Upper lobe of left lung (tissue), 6 donors: ENCODE results near the gene TAC3. TPM values are rescaled to one million over a fixed set of nuclear protein-coding genes. Genes with fewer than 3 reads are reported as not detected.
"Not testable (repeated sequence)": the region's sequence is repeated elsewhere in the genome, so short reads cannot be mapped to it uniquely, and the experiment has no call there.

Source experiments
- ATAC-seq, 2 donors: fragments of 200-7000 bp; cut with Tn5 transposase; one replicate each; pipeline ENCODE4 v1.9.1; 2022; ENCODE audit warnings: mild to moderate bottlenecking in 2 of 2, moderate library complexity in 2 of 2; ENCODE audit not compliant: low FRiP score in 2 of 2
- DNase-seq, 2 donors: peaks; one replicate each; pipeline ENCODE4 v3.0.0-alpha.2; 2019 to 2020
- H3K27ac ChIP-seq, 4 donors: fragments of 200-600 bp; sonication (generic); one replicate each; pipeline ENCODE4 v1.5.1; 2016 to 2019
- H3K27me3 ChIP-seq, 4 donors: fragments of 200-600 bp; sonication (generic); one replicate each; pipeline ENCODE4 v1.5.1; 2017 to 2019
- H3K36me3 ChIP-seq, 4 donors: fragments of 200-600 bp; sonication (generic); one replicate each; pipeline ENCODE4 v1.5.1; 2016 to 2019
- H3K4me1 ChIP-seq, 4 donors: fragments of 200-600 bp; sonication (generic); one replicate each; pipeline ENCODE4 v1.5.1; 2018 to 2019
- H3K4me3 ChIP-seq, 4 donors: fragments of 200-600 bp; sonication (generic); one replicate each; pipeline ENCODE4 v1.5.1; 2017 to 2019; ENCODE audit warnings: mild to moderate bottlenecking in 2 of 4, moderate library complexity in 1 of 4
- H3K9me3 ChIP-seq, 4 donors: fragments of 200-600 bp; sonication (generic); one replicate each; pipeline ENCODE4 v1.5.1; 2018 to 2019
- CTCF ChIP-seq, 6 experiments: fragments of 450-650 bp in 4 of 6; fragments of 200-600 bp in 2 of 6; sonication (generic) in 2 of 6; IDR thresholded peaks; one replicate each; pipeline ENCODE4 v1.5.1; 2016 to 2019; ENCODE audit warnings: antibody characterized with exemption in 6 of 6
- EP300 ChIP-seq, 4 donors: sonication (generic); formaldehyde crosslinking; IDR thresholded peaks; one replicate each; pipeline ENCODE4 v1.5.1; 2017; ENCODE audit warnings: antibody characterized with exemption in 4 of 4, control low read depth in 2 of 4
- POLR2A ChIP-seq, 4 donors: fragments of 450-650 bp; IDR thresholded peaks; one replicate each; pipeline ENCODE4 v1.5.1; 2016 to 2017; ENCODE audit warnings: antibody characterized with exemption in 4 of 4, mild to moderate bottlenecking in 2 of 4
- POLR2AphosphoS5 ChIP-seq, 2 donors: sonication (generic); formaldehyde crosslinking; IDR thresholded peaks; one replicate each; pipeline ENCODE4 v1.5.1; 2017; ENCODE audit warnings: antibody characterized with exemption in 2 of 2
- WGBS, 2 donors: methylation state at CpG; one replicate each; pipeline ENCODE4 v1.1.5; 2017 to 2018; 5-methylcytosine and 5-hydroxymethylcytosine counted together
- total RNA-seq, 6 donors: library from RNA; depleted of rRNA in 4 of 6; stranded (reverse); fragments of >200 nt in 4 of 6; gene quantifications; one replicate each; pipeline versions ENCODE4 v1.1.0 to v1.2.1, GENCODE V29; 2016 to 2021
- donor health status: DM: no; HTN: no; CAD: no; lungs with moderate emphysema.
- donor health status: DM: no; HTN: yes; CAD: no; lungs with severe emphysema.

The TAC3 gene
- total RNA-seq, 6 donors from 2014 or later, result not detected

GRCh38 chr12:57019983-57020719 is 3.8 kb upstream of the TAC3 start:
- H3K27ac ChIP-seq, result no peak overlapping the region
- 90 to 95% methylated on average over 9 of the region's 9 CpGs for WGBS, 2 donors
- no peaks in the 10 kb centered on the region for H3K4me1 ChIP-seq
- ATAC-seq (no peak), DNase-seq (no peak)
- H3K4me3 ChIP-seq, result no peak overlapping the region
- no peaks in the 10 kb centered on the region for H3K36me3 ChIP-seq
- H3K27me3 ChIP-seq, result no peaks in the 10 kb centered on the region
- H3K9me3 ChIP-seq, result no peaks in the 10 kb centered on the region
- no peak for TF ChIP-seq POLR2A (IDR thresholded peaks at IDR 0.05)

- H3K4me1 ChIP-seq, result no peaks in the 10 kb centered on the region
- ATAC-seq (no peak), DNase-seq (no peak)
- no peak for TF ChIP-seq POLR2AphosphoS5 (IDR thresholded peaks at IDR 0.05)
- no peak for TF ChIP-seq POLR2A (IDR thresholded peaks at IDR 0.05)
- no peak for TF ChIP-seq CTCF (IDR thresholded peaks at IDR 0.05)
- TF ChIP-seq EP300 (IDR thresholded peaks at IDR 0.05), result no peak
- no peak overlapping the region for H3K27ac ChIP-seq
- H3K9me3 ChIP-seq, result no peaks in the 10 kb centered on the region
- H3K4me3 ChIP-seq, result no peak overlapping the region
- WGBS, 2 donors, result 83 to 96% methylated on average over 1 of the region's 1 CpG
- no peaks in the 10 kb centered on the region for H3K27me3 ChIP-seq
- H3K36me3 ChIP-seq, result no peaks in the 10 kb centered on the region
Measured at GRCh38 chr12:57018906-57019305, 2.6 kb upstream of the TAC3 start.

GRCh38 chr12:57018353-57018752 is 2.0 kb upstream of the TAC3 start:
- 77 to 78% methylated on average over 5 of the region's 5 CpGs for WGBS, 2 donors
- DNase-seq, H3K27me3 ChIP-seq, H3K36me3 ChIP-seq, H3K27ac ChIP-seq, H3K4me3 ChIP-seq, H3K9me3 ChIP-seq, ATAC-seq, H3K4me1 ChIP-seq: not testable (repeated sequence)

DNA sequence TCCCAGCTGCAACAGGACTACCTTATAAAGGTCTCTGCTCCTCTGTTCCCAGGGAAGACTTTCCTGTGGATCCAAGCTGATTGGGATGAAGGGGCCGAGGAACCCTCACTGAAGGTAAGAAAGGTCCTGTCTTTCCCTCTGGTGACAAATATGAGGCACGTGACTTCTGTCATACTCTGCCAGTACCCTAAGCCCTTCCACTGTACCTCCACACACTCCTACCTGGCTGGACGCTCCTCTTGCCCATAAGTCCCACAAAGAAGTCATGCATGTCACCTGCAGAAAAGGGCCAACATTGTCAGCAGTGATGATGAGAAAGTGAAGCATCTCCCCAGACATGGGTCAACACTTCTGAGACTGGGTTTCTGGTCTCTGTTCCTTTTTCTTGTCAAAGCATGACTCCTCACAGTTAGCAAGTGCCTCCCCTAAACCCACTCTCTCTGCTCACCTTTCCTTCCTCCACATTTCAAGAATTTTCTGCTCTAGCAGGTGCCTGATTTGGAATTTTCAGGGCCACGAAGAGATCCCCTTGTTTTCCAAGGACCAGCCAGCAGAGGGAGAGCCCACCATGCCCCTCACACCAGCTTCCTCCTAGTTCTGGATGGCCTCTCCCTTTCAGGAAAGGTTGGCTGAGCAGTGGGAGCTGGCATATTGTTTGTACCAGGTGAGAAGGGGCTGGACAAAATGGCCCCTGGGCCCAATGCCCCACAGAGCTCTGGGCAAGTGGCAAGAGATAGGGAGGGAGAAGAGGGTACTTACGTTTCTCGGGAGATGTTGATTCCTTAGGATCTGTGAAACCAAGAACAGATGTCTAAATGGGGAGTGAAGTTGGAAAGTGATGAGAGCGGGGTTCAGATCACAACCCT is 3.5 kb downstream of the TAC3 start:
- H3K27me3 ChIP-seq, result no peaks in the 10 kb centered on the region
- no peaks in the 10 kb centered on the region for H3K9me3 ChIP-seq
- H3K4me1 ChIP-seq, result peaks cover 0 to 6% (median 1%) of the 10 kb centered on the region in 4 donors
- H3K27ac ChIP-seq, result no peak overlapping the region
- 76 to 78% methylated on average over 7 of the region's 7 CpGs for WGBS, 2 donors
- H3K36me3 ChIP-seq, result no peaks in the 10 kb centered on the region
- TF ChIP-seq POLR2AphosphoS5 (IDR thresholded peaks at IDR 0.05) (no peak), CTCF (IDR thresholded peaks at IDR 0.05) (no peak), EP300 (IDR thresholded peaks at IDR 0.05) (no peak)
- H3K4me3 ChIP-seq, result no peak overlapping the region
- ATAC-seq (no peak), DNase-seq (no peak)

- 66 to 77% methylated on average over 12 of the region's 12 CpGs for WGBS, 2 donors
- TF ChIP-seq CTCF (IDR thresholded peaks at IDR 0.05) (no peak), POLR2AphosphoS5 (IDR thresholded peaks at IDR 0.05) (no peak), POLR2A (IDR thresholded peaks at IDR 0.05) (no peak), EP300 (IDR thresholded peaks at IDR 0.05) (no peak)
- no peaks in the 10 kb centered on the region for H3K9me3 ChIP-seq
- ATAC-seq (no peak), DNase-seq (no peak)
- no peaks in the 10 kb centered on the region for H3K36me3 ChIP-seq
- no peak overlapping the region for H3K4me3 ChIP-seq
- peaks cover 3 to 13% (median 8%) of the 10 kb centered on the region in 4 donors for H3K4me1 ChIP-seq
- H3K27me3 ChIP-seq, result no peaks in the 10 kb centered on the region
- H3K27ac ChIP-seq, result no peak overlapping the region
Measured at GRCh38 chr12:57011438-57012424, 4.6 kb downstream of the TAC3 start.
